GM19328 (cell line): Measurements from ENCODE around the gene PAGE4.

Experiments used
- ATAC-seq: cut with Tn5 transposase; IDR thresholded peaks from one replicate; pipeline ENCODE4 v1.9.1; 2021; ENCODE audit warnings: mild to moderate bottlenecking, moderate library complexity; ENCODE audit not compliant: unreplicated experiment

PAGE4 gene, protein sequence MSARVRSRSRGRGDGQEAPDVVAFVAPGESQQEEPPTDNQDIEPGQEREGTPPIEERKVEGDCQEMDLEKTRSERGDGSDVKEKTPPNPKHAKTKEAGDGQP

DNA sequence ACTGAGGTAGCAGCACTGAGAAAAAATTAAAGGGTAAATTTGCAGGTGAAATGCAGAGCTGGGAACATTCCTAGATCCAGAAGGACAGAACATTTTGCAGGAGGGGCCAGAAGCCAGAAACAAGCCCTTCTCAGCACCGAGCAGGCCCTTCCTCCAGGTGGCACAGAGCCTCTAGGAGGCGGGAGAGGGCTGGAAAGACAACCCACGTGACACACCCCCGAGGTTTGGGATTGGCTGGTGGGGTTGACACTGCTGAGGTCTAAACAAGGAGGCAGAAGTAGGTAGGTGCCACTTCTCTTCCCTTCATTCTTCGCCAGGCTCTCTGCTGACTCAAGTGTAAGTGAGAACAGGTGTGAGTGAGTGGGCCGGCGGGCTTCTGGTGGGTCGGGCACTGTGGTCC, at the start of gene PAGE4:
TSS of gene PAGE4 (plus strand) at position 288 of the 400 bp plus-strand sequence. CDS start 1,126 bp downstream, outside the sequence.
- no peak for ATAC-seq

DNA sequence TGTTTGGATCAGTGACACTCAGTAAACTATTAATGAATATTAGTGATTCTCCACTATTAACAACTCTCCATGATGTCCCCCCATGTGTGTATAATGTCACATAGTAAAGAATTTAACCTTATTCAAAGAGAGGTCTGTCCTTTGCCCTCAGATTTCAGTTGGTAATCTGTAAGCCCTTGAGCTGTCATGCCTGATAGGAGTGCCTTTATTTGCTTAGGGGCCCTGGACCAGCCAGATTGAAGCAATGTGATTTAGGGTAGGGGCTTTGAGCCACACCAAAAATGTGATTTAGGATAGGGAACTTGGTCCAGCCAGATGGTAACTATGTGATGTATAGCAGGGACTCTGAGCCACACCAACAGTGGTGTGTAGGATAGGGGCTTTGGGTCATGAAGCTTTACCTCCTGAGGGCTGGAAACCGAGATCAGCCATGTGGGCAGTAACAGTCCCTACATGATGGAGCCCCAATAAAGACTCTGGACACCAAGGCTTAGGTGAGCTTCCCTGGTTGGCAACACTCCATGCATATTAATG, 44.3 kb upstream of the PAGE4 start:
- no peak for ATAC-seq

DNA sequence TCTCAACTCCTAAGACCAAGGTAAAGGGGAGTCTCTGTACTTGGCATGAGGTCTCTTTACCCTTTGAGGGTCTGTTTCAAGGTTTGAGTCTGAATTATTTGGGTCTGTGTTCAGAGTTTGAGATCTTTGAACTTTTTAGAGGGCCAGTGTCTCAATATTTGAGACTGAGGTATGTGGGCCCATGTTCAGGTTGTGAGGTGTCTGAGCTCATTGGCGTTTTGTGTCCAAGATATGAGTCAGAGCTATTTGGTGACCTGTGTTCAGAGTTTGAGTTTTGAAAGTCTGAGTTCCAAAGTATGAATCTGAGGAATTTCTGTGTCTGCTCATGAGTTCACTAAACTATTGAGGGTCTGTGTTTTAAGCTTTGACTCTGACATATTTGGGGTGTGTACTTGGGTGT, 36.7 kb upstream of the PAGE4 start:
- ATAC-seq = no peak

DNA sequence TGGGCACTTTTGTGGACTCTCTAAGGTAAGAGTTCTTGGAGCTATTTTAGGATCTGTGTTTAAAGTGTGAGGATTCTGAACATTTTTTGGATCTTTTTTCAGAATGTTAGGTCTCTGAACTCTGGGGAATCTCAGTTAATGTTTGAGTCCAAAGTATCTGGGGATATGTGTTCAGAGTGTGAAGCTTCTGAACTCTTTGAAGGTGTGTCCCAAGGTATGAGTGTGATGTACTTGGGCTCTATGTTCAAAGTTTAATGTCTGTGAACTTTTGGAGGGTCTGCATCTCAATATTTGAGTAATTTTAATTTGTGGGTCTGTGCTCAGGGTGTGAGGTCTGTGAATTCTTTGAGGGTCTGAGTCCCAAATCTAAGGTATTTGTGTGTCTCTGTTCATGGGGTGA, 35.4 kb upstream of the PAGE4 start:
- ATAC-seq = no peak

DNA sequence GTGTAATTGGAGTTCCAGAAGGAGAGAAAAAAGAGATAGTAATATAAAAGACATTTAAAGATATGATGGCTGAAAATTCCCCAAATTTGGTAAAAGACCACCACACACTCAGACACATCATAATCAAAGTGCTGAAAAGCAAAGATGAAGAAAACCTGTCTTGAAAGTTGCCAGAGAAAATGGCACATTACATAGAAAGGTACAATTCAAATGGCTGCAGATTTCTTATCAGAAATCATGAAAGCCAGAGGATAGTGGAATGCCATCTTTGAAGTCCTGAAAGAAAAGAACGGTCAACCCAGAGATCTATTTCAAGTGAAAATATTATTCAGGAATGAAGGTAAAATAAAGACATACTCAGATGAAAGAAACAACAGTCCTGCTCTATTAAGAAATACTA, 29.3 kb upstream of the PAGE4 start:
- no peak for ATAC-seq

DNA sequence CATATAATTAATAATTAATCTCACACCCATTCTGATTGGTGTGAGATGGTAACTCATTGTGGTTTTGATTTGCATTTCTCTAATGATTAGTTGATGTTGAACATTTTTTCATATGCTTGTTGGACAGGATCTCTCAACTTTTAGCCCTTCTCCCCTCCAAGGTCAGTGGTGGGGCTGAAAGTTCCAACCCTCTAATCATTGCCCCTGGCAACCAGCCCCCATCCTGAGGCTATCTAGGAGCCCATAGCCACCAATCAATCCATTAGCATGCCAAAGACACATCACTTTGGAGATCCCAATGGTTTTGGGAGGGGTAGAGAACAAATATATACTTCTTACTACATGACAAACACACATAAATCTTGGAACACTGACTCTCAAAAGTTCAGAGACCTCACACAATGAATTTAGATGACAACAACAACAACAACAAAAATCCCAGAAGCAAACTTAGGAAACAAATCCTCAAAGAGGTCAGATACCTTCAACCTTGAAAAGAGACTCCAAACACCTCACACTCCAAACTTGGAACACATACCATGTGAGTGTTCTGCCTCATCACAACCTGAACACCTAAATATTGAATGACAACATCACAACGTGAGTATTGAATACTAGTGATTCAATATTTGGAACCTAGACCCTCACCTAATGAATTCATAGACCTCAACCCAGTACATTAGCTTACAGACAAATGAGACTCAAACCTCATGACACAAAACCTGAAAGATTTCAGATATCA, 19.0 kb upstream of the PAGE4 start:
- no peak for ATAC-seq

DNA sequence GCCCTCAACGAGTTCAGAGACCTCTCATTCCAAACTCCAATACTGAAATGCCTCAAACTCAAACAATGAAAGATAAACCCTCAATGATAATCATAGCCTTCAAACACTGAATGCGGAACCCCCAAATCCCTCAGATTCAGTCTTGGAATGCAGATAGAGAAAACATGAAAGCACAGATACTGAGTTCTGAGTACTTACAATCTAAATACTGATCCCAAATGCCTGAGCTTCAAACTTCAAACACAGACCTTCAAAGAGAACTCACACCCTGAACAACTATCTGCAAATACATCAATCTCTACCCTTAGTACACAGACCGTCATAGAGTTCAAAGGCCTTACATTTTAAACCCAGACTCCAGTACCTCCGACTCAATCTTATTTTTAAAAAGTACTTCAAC, 16.9 kb upstream of the PAGE4 start:
- ATAC-seq = no peak

DNA sequence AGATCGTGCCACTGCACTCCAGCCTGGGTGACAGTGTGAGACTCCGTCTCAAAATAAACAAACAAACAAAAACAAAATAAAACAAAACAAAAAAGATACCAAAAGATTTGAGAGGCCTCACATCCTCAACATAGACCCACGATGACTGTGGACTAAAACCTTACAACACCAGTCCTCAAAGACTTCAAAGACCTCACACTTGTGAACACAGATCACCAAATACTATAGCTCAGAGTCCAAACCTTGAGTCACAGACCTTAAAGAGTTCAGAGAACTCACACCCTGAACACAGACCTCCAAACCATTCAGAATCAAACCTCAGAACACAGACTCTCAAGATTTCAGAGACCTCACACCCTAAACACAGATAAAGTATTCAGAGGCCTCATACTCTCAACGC, 12.7 kb upstream of the PAGE4 start:
- no peak for ATAC-seq

DNA sequence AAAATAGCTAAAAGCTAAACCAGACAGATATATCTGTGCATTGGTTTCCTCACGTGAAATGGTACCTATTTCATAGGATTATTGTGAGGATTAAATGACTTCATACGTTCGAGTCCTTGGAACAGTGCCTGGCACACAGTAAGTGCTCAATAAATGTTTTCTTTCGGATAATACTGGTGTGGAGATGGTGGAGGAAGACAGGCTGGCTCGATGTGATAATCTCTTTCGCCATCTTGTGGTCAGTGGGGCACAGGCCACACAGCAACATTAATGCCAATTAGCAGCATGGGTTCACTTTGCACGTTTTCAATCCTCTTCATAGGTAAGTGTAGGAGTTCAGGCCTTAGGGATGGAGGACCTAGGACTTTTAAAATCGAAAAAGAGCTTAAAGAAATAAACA, 9.3 kb downstream of the PAGE4 start:
- no peak for ATAC-seq

DNA sequence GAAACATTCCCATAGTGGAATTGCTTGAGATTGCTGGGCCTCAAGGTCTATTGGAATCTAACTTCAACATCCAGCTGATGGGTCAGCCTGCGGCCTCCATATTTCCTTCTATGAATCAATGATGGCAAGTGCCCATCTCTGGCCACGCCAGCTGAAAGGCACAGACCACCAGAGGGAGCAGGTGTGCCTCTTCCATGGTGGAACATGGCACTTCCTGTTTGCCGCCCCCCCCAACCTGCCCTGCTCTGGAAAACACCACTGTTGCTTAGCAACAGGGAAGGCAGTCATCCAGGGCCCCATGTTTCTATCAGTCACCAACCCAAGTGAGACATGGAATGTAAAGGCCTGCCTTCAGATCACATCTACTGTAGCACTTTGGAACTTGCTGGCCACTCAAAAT, 11.6 kb downstream of the PAGE4 start:
- peak; percentile 54 for ATAC-seq

DNA sequence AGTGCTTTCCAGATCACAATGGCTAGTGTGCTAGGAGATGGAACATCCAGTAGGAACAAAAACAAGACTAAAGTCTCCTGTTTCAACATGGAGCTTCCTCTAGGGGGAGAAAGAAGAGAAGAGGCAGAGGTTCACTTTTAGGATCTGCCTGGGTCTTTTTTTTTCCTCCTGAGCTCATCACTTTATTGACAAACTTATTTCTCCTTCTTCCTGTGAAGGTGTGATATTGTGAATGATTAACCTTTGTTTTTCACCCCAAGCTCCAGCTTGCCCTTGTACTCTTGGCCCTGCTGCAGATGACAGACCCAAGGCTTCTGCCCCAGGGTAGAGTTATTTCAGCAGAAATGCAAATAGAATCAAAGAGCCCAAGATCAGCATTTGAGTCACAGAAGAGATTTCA, 13.5 kb downstream of the PAGE4 start:
- no peak for ATAC-seq

DNA sequence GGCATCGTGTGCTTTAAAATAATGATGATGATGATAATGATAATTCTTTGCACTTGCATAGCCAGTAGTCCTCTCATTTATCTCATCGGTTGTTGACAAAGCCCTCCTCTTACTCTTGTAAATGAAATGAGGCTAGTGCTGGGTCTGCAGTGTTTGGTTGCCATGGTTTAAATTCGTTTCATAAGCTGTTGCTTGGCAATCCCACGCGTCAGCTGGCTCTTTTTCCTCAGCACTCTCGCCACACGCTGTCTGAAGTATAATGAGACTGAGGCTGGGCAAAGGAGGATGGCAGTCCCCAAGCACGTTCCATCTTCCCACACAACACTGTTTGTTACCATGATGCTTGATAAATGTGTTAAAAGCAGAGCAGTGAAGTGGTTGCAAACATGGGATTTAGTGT, 15.5 kb downstream of the PAGE4 start:
- ATAC-seq = no peak

DNA sequence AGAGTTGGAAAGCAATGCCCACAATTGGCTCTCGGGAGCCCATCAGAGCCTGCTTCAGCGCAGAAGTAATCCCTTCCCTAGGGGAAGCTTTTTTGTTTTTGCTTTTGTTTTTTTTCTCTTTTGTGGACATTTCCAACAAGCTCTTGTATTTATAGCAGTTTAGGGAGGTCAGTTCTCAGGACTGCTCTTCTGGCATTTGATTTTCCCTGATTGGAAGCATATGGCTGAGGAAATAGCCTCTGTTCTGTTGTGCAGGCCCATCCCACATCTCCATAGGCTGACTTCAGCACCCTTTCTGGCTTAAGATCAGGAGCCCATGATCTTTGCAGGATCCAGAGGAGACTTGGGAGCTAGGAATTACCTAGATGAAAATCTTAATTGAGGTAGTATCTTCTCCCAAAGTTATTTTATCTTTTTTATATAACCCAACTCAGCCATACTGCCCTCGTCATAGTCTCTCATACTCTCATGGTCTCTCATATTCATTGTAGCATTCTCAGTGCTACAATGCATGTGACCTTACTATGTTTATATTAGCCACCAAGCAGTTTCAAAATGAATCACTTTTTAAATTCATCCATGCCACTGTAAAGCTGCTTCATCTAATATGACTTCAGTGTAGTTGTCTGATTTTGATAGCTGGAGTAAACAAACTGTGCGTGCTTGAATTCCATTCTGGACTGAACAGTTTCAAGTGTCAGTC, 16.7 kb downstream of the PAGE4 start:
- no peak for ATAC-seq

DNA sequence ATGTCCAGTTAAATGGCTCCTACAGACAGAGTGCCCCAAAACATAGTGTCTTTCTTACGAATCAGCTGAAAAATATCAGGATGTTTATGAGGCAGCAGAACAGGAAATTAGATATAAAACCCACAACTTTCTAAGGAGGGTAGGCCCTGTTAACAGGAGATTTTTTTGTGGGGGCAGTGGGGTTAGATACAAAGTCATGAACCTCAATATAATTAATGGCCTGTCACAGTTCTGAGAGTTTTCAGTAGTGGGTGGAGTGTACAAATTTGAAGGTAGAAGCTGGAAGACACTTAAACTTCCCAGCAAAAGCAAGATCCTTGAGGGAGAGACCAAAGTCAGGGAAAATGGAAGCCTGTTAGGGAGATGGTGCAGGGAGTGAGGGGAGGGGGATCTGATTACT, 17.4 kb downstream of the PAGE4 start:
- ATAC-seq = no peak

DNA sequence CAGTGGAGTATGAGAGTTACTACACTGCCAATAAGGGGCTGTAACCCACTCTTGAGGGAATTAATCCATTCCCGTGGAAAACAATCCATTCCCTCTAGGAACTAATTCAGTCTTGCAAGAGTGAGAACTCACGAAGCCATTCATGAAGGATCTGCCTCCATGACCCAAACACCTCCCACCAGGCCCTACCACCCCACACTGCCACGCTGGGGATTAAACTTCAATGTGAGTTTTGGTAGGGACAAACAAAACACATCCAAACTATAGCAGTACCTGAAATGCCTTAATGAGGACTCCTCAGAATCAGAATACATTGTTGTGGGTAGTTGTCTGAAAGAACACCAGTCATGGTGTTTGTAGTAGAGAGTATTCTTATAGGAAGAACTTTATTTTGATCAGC, 19.2 kb downstream of the PAGE4 start:
- no peak for ATAC-seq

DNA sequence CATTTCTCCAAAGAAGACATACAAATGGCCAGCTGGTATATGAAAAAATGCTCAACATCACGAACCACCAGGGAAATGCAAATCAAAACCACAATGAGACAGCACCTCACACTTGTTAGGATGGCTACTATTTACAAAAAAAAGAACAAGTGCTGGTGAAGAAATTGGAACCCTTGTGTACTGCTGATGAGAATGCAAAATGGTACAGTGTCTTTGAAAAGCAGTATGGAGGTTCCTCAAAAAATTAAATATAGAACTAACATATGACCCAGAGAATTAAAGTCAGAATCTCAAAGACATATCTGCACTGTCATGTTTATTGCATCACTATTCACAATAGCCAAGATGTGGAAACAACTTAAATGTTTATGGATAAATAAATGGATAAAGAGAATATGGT, 20.9 kb downstream of the PAGE4 start:
- ATAC-seq = no peak

DNA sequence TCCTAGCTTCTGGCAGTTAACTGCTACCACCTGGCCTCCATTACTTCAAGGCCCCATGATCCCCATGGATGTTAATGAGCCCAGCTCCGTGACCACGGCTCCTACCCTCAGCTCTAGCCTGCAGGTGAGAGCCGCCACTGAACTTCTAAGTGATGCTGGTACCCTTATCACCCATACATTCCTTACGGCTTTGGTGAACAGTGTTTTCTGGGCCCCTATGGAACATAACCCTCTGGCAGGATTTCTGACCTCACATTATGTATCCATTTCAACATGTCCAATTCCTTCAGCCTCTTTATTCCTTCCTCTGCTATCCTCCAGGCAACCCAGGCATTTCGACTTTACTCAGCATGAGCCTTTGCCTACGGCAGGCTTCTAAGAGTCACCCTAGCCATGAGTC, 24.6 kb downstream of the PAGE4 start:
- no peak for ATAC-seq

DNA sequence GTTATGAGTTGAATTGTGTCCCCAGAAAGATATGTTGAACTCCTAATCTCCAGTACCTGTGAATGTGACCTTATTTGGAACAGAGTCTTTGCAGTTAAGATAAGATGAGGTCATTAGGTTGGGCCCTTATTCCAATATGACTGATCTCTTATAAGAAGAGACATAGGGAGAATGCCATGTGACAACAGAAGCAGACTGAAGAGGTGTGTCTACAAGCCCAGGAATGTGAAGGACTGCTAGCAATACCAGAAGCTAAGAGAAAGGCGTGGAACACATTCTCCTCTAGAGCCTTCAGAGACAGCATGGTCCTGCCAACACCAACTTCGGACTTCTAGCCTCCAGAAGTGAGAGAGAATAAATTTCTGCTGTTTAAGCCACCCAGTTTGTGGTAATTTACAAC, 27.7 kb downstream of the PAGE4 start:
- no peak for ATAC-seq

DNA sequence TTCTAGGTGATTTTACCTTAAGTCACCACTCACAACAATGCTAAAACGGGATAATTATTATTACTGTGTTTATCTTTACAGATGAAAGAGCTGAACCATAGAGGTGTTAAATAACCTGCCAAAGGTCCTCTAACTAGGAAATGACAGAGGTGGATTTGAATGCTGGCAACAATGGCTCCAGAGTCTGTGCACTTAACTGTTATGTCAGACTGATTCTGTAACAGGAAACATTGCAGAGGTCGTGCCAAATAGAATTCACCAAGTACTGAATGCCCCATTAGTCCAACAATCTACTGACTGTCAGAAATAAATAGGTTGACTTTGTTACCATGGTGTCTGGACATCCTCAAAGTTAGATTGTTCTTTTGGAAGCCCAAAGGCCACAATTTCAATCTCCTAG, 29.2 kb downstream of the PAGE4 start:
- ATAC-seq = no peak

DNA sequence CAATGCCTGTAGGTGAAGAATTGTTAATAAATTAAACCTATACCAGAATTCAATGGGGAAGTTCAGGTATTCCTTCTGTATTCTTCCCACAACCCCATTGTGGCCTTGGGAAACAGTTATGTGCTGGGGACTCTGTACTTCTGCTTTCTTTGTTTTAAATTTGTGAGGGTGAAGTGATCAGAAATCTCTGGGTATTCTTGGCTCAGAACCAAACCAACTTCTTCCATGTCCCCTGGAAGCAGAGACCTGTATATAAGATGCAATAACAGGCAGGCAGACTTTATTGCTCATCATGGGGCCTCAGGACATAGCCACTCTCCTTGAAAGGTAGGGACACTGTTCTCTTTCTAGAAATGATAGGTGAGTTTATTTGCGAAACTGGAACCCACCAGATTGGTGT, 30.4 kb downstream of the PAGE4 start:
- ATAC-seq = no peak

DNA sequence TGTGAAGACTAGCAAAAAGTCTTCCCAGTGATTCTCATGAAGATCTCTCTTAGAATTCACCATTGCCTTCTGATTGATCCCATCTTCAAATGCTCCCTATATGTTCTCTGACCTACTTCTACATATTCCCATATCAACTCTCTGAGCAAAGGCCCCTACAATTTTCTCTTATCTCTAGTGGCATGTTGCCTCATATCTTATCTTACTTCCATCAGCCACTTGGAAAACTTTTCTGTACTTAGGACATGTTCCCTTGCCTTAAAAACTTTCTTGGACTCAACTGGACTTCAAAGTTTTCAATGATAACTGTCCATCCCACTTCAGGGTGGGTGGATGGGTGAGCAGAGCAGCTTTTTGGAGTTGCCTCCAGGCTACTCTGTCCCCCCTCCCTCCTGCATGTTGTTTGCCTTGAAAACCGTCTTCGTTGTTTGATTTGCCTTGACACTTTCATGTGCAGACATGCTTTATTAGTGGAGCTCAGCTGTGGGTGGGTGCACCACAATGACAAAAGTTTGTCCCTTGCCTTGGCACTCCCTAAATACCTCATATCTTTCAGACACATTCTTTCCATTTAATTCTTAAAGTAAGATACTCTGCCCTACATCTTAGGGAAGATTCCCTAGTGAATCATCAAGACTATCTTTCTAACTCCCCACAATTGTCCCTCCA, 31.9 kb downstream of the PAGE4 start:
- ATAC-seq = no peak

DNA sequence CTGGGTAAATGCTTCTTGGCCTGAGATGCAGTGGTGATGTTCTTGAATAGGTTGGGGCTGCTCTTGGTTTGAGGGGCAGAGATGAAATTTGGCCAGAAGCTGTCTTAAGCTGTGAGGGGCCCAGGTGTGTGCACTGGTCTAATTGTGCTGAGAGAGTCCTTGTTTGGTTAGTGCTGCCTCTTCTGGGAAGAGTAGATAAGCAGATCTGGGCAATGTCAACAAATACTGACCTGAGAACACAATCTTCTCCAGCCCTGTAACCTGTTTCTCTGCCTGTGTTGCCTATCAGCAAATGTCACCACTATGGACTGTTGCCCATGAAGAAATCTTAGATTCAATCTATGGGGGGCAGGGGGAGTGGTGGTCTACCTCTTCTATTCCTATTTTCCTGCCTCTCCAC, 33.0 kb downstream of the PAGE4 start:
- ATAC-seq = no peak
